HFF-Myc (cell line): ENCODE data around the gene SPART.

ENCODE experiments used
- DNase-seq: peaks from one replicate; pipeline ENCODE4 v3.0.0-alpha.2; 2011; ENCODE audit warnings: low read depth; ENCODE audit errors: extremely low read depth
- H3K4me3 ChIP-seq: replicated peaks from 2 replicates; pipeline ENCODE4 v1.5.1; 2011; ENCODE audit warnings: low read depth, mild to moderate bottlenecking, control low read depth, low read length
- CTCF ChIP-seq: IDR thresholded peaks from 2 replicates; pipeline ENCODE4 v1.5.1; 2012; ENCODE audit warnings: mild to moderate bottlenecking, low read depth, low read length, control low read depth; ENCODE audit errors: missing control alignments

Gene SPART

DNA sequence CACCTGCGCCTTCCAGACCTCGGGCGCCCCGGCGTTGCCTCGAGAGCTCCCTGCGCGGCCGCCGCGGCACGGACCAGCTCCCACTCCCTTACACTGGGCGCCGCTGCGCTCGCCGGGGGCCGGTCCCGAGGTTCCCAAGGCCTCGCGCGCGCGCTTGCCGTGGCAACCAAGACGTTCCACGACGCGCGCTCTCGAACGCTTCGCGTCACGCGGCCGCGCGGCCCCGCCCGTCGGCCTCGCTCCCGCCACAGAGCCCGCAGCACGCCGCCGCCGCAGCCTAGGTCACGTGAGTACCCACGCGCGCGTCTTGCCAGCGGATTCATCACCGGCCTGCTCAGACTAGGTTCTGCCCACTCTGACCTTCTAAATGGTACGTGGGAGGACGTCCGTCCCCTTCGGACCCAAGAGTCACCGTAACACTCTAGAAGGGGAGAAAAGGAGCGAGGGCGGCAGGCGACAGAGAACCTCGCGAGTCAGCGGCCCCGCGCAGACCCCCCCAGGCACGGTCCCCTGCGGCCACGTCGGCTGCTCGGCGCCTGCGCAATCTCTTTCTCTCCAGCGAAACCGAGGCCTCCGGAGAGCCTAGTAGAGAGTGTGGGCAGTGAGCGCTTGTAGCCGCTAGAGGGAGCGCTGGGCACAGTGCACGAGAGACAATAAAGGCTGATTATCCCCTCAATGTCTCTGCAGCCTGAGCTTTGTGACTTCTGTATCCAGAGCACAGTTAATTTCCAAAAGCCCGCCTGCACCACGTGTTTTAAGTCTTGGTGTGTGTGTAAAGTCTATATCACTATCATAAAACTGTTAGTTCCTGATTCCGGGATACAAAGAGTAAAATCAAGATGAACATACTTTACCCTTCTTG lies at the start of gene SPART:
SPART (minus strand) TSS at position 173 of the 862 bp plus-strand sequence. CDS start 10,564 bp downstream, outside the sequence.
- DNase-seq = peak; percentile 79
- peak; percentile 95 for TF ChIP-seq CTCF
- peak within 1 kb of the TSS; percentile 66 for H3K4me3 ChIP-seq

DNA sequence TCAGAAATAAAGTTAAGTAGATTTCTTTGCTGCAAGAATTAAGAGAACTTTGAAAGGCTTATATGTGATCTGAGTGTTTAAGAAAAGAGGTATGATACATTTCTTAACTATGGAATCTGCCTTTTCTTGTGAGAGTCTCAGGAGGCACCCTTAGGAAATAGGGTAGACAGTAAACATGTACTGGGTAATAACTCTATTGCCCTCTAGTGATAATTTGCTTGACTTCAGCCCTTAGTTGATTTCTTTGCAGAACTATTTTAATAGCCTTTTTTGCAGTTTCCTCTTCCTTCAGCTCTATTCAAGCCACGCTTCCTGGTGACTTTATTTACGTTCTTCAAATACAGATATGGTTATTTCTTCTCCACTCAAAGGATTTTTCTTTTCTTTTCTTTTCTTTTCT lies 49.1 kb upstream of the SPART start:
- peak; percentile 30 for DNase-seq
- peak; percentile 38 for TF ChIP-seq CTCF
- no peak overlapping the region for H3K4me3 ChIP-seq

DNA sequence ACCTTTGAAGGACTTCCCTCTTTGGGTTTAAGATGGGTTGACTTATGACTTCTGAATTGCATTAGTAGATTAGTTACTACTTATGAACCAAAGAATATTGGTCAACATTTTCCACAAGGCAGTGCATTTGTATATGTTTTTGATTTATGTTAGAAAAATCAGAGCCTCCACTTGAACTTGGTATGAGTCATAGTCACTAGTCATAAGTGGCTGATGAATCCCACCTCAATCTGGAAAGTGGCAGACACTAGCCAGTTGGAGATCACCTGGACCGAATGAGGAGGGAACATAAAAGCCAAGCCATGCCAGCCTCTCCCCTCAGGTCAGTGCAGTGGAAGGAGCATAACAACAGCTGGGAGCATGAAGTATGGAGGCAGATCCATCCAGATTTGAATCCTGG lies 39.3 kb upstream of the SPART start:
- no peak for TF ChIP-seq CTCF
- no peak overlapping the region for H3K4me3 ChIP-seq
- no peak for DNase-seq

DNA sequence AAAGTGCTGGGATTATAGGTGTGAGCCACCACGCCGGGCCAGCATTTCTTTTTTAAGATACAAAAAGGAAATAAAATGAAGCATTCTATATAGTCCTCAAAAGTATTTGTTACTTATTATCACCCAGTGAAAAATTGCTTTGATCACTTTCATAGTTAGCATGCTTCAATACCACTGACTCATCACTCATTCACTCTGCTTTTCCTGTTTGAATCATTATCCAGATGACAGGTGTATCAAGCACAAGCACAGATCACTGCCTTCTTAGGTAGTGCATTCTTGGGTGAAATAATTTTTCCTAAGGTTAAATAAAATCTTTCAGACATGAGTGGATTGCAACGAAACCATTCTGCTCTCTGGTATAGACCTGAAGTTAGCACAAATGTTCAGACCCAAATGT lies 35.8 kb upstream of the SPART start:
- TF ChIP-seq CTCF = no peak
- H3K4me3 ChIP-seq = no peak overlapping the region
- DNase-seq = no peak

- H3K4me3 ChIP-seq = no peak overlapping the region
- DNase-seq = peak; percentile 26
- no peak for TF ChIP-seq CTCF
Observed at GRCh38 chr13:36377826-36378468, 31.8 kb upstream of the SPART start.

- no peak for TF ChIP-seq CTCF
- no peak for DNase-seq
- no peak overlapping the region for H3K4me3 ChIP-seq
Observed at GRCh38 chr13:36374063-36374462, 27.9 kb upstream of the SPART start.
